Endodermal cell (in vitro differentiated cells): Measurements from ENCODE around the gene WSCD1. TPM values are rescaled to one million over a fixed set of nuclear protein-coding genes. Genes with fewer than 3 reads are reported as not detected.

Source experiments
- DNase-seq: peaks from one replicate; pipeline ENCODE4 v3.0.0-alpha.2; 2017
- H3K27ac ChIP-seq: 2 replicates; pipeline ENCODE4 v1.5.1; 2013; ENCODE audit warnings: mild to moderate bottlenecking, low read depth, low read length, moderate library complexity
- H3K27me3 ChIP-seq: 2 replicates; pipeline ENCODE4 v1.6.1; 2013; ENCODE audit warnings: mild to moderate bottlenecking, low read length, moderate library complexity; ENCODE audit not compliant: insufficient read depth, control insufficient read depth, poor library complexity, severe bottlenecking
- H3K36me3 ChIP-seq: 2 replicates; pipeline ENCODE4 v1.7.0; 2013; ENCODE audit warnings: mild to moderate bottlenecking, low read length, moderate library complexity; ENCODE audit not compliant: control insufficient read depth, insufficient read depth
- H3K4me1 ChIP-seq: one replicate; pipeline ENCODE4 v1.7.0; 2013; ENCODE audit warnings: low read length; ENCODE audit not compliant: control insufficient read depth, insufficient read depth
- H3K4me3 ChIP-seq: 2 replicates; pipeline ENCODE4 v1.5.1; 2013; ENCODE audit warnings: mild to moderate bottlenecking, low read length, moderate library complexity
- H3K9ac ChIP-seq: 2 replicates; pipeline ENCODE4 v1.6.1; 2013; ENCODE audit warnings: mild to moderate bottlenecking, low read length, moderate library complexity; ENCODE audit not compliant: poor library complexity, severe bottlenecking; ENCODE audit errors: extremely low read depth
- H3K9me3 ChIP-seq: 2 replicates; pipeline ENCODE4 v1.6.1; 2013; ENCODE audit warnings: mild to moderate bottlenecking, low read length, moderate library complexity; ENCODE audit not compliant: control insufficient read depth
- H3K27ac Mint-ChIP-seq: 2 replicates; pipeline ENCODE4 v1.8.0; 2020; ENCODE audit warnings: mixed read lengths
- H3K27me3 Mint-ChIP-seq: 2 replicates; pipeline ENCODE4 v1.8.0; 2021; ENCODE audit warnings: mild to moderate bottlenecking, mixed read lengths; ENCODE audit not compliant: insufficient read depth
- H3K36me3 Mint-ChIP-seq: 2 replicates; pipeline ENCODE4 v1.8.0; 2020; ENCODE audit warnings: low read depth, mixed read lengths
- H3K4me1 Mint-ChIP-seq: 2 replicates; pipeline ENCODE4 v1.8.0; 2020; ENCODE audit warnings: mixed read lengths
- H3K4me3 Mint-ChIP-seq: 2 replicates; pipeline ENCODE4 v1.8.0; 2020; ENCODE audit warnings: mild to moderate bottlenecking, moderate library complexity, mixed read lengths
- H3K9me3 Mint-ChIP-seq: 2 replicates; pipeline ENCODE4 v1.8.0; 2020; ENCODE audit warnings: mild to moderate bottlenecking, mixed read lengths
- CTCF ChIP-seq: fragments of 200-600 bp; sonication (generic); conservative IDR thresholded peaks from 2 replicates; pipeline ENCODE4 v1.5.0; 2021; ENCODE audit warnings: antibody characterized with exemption, mild to moderate bottlenecking
- WGBS, 2 experiments: methylation state at CpG; one replicate each; pipeline versions ENCODE4 v1.1.5 to v1.1.7; 2013; ENCODE audit warnings: missing lambda C conversion rate in 2 of 2, mixed read lengths in 1 of 2; ENCODE audit not compliant: insufficient coverage in 1 of 2, insufficient read length in 1 of 2; 5-methylcytosine and 5-hydroxymethylcytosine counted together
- total RNA-seq, 2 donors: library from RNA; stranded (reverse); fragmentation: NEBNext Ultra II Directional in 1 of 2; extraction: Animal tissue kit (Norgen Biotek cat#: 25700) in 1 of 2; gene quantifications; 2 replicates in 1 of 2; 3 replicates in 1 of 2; pipeline ENCODE4 v1.2.1, GENCODE V29; 2021

Gene WSCD1
- total RNA-seq, 2 donors from 2014 or later = 6.5 to 7.7 TPM

- peaks cover 7% of the 10 kb centered on the region for H3K4me1 Mint-ChIP-seq
- no peak for DNase-seq
- no peaks in the 10 kb centered on the region for H3K9me3 Mint-ChIP-seq
- no peaks in the 10 kb centered on the region for H3K36me3 Mint-ChIP-seq
- Histone ChIP-seq H3K9me3 (no peaks in the 10 kb centered on the region), H3K27me3 (peaks cover 61% of the 10 kb centered on the region), H3K36me3 (no peaks in the 10 kb centered on the region), H3K27ac (no peak overlapping the region), H3K4me3 (no peak overlapping the region), H3K9ac (no peak overlapping the region), H3K4me1 (no peaks in the 10 kb centered on the region)
- TF ChIP-seq CTCF = no peak
- H3K4me3 Mint-ChIP-seq = no peak overlapping the region
- 93 to 100% methylated on average over 2 to 3 of the region's 3 CpGs for WGBS, 2 experiments
- H3K27ac Mint-ChIP-seq = no peak overlapping the region
- H3K27me3 Mint-ChIP-seq = peaks cover 79% of the 10 kb centered on the region
Measured at GRCh38 chr17:6072157-6072556, 2.0 kb downstream of the WSCD1 start.

- H3K27me3 Mint-ChIP-seq = peaks cover 74% of the 10 kb centered on the region
- H3K4me3 Mint-ChIP-seq = no peak overlapping the region
- H3K27ac Mint-ChIP-seq = no peak overlapping the region
Measured at GRCh38 chr17:6072611-6073010, 2.4 kb downstream of the WSCD1 start.

DNA sequence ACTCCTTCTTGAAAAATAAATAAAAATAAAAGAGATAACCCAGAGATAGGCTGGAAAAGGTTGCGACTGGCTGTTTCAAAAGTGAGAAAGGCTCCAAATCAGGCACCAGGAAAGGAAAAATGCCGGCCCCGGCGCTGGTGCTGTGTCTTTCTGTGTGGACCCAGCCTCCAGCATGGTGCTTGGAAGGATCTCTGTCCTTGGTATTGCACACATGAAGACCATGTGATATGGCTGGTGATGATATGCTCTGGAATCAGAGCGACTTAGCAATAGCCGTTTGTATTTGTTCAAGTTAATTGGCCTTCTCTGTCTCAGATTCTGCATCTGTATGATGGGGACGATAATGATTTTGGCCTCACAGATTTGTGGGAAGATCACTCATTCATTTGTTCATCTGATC lies 3.4 kb downstream of the WSCD1 start:
- Histone ChIP-seq H3K4me1 (no peaks in the 10 kb centered on the region), H3K4me3 (no peak overlapping the region), H3K9ac (no peak overlapping the region), H3K36me3 (no peaks in the 10 kb centered on the region), H3K9me3 (no peaks in the 10 kb centered on the region), H3K27ac (no peak overlapping the region), H3K27me3 (peaks cover 46% of the 10 kb centered on the region)
- no peak for TF ChIP-seq CTCF
- WGBS, 2 experiments = 90 to 96% methylated on average over 7 of the region's 7 CpGs
- no peaks in the 10 kb centered on the region for H3K36me3 Mint-ChIP-seq
- peaks cover 69% of the 10 kb centered on the region for H3K27me3 Mint-ChIP-seq
- DNase-seq = no peak
- no peak overlapping the region for H3K4me3 Mint-ChIP-seq
- no peaks in the 10 kb centered on the region for H3K9me3 Mint-ChIP-seq
- peaks cover 7% of the 10 kb centered on the region for H3K4me1 Mint-ChIP-seq
- H3K27ac Mint-ChIP-seq = no peak overlapping the region

More at GRCh38 chr17:6072611-6073010, 2.4 kb downstream of the WSCD1 start:
- DNase-seq = no peak
- H3K9me3 Mint-ChIP-seq = no peaks in the 10 kb centered on the region
- Histone ChIP-seq H3K27me3 (peaks cover 56% of the 10 kb centered on the region), H3K4me3 (no peak overlapping the region), H3K4me1 (no peaks in the 10 kb centered on the region), H3K27ac (no peak overlapping the region), H3K36me3 (no peaks in the 10 kb centered on the region), H3K9me3 (no peaks in the 10 kb centered on the region), H3K9ac (no peak overlapping the region)
- no peak for TF ChIP-seq CTCF
- 86 to 94% methylated on average over 2 to 5 of the region's 5 CpGs for WGBS, 2 experiments
- H3K36me3 Mint-ChIP-seq = no peaks in the 10 kb centered on the region
- H3K4me1 Mint-ChIP-seq = peaks cover 7% of the 10 kb centered on the region
